Measurements from ENCODE around the gene ATP11C.

DNA sequence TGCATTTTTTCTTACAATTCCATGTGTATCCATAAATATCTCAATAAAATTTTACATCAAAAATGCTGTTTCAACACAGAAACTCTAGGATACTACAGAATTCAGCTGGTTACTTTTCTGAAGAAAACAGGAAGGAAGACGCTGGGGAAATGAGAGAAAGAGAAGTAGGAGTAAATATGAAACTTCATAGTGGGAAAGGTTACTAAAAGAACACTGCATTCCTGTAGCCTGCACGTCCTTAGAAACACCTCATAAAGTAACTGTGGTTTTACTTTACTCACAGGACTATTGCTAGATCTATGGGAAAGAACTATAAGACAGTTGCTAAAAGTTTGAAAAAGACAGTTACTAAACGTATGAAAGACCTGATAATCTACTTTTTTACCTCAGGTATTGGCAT is 23.1 kb downstream of the ATP11C start:
- TF ChIP-seq CTCF (IDR thresholded peaks at IDR 0.05) (no peak), RAD21 (conservative IDR thresholded peaks at IDR 0.05 in 1 of 2, IDR thresholded peaks at IDR 0.05 in 1 of 2) (no peak), MAFK (IDR thresholded peaks at IDR 0.05; ENCODE audit: partially characterized antibody) (no peak), POLR2A (IDR thresholded peaks at IDR 0.05; ENCODE audit: low read length) (no peak), ESRRA (IDR thresholded peaks at IDR 0.05; ENCODE audit: borderline replicate concordance, low read length) (no peak), TP53 (CRISPR knock-in tag; IDR thresholded peaks at IDR 0.05) (no peak), TFCP2L1 (CRISPR knock-in tag; IDR thresholded peaks at IDR 0.05) (no peak), KDM5A (IDR thresholded peaks at IDR 0.05) (no peak)
- TF ChIP-seq, protein P1, sequence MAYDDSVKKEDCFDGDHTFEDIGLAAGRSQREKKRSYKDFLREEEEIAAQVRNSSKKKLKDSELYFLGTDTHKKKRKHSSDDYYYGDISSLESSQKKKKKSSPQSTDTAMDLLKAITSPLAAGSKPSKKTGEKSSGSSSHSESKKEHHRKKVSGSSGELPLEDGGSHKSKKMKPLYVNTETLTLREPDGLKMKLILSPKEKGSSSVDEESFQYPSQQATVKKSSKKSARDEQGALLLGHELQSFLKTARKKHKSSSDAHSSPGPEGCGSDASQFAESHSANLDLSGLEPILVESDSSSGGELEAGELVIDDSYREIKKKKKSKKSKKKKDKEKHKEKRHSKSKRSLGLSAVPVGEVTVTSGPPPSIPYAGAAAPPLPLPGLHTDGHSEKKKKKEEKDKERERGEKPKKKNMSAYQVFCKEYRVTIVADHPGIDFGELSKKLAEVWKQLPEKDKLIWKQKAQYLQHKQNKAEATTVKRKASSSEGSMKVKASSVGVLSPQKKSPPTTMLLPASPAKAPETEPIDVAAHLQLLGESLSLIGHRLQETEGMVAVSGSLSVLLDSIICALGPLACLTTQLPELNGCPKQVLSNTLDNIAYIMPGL (CRISPR knock-in tag; IDR thresholded peaks at IDR 0.05; ENCODE audit: borderline replicate concordance): no peak
